ENCODE measurements around the gene RCSD1.

DNA sequence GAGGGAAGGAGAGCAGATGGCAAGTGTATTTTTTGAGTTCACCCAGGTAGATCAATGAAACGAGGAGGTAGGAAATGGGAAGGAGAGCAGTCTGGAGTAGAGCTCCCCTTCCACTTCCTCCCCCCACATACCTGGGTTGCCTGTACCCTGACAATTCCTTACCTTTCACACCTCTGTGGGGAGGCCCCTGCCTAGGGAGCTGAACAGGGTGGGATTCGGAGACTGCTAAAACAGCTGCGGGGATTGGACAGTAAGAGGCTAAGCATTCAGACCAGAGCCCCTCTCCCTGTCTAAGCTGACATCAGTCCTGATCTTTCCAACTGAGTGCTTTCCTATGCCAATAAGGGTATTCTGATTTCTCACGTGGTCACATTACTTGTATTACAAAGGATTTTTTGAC, 14.5 kb downstream of the RCSD1 start:
- TF ChIP-seq, protein P1, sequence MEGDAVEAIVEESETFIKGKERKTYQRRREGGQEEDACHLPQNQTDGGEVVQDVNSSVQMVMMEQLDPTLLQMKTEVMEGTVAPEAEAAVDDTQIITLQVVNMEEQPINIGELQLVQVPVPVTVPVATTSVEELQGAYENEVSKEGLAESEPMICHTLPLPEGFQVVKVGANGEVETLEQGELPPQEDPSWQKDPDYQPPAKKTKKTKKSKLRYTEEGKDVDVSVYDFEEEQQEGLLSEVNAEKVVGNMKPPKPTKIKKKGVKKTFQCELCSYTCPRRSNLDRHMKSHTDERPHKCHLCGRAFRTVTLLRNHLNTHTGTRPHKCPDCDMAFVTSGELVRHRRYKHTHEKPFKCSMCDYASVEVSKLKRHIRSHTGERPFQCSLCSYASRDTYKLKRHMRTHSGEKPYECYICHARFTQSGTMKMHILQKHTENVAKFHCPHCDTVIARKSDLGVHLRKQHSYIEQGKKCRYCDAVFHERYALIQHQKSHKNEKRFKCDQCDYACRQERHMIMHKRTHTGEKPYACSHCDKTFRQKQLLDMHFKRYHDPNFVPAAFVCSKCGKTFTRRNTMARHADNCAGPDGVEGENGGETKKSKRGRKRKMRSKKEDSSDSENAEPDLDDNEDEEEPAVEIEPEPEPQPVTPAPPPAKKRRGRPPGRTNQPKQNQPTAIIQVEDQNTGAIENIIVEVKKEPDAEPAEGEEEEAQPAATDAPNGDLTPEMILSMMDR (IDR thresholded peaks at IDR 0.05; ENCODE audit: low read length), result no peak
- TF ChIP-seq EZH2 (IDR thresholded peaks at IDR 0.05; ENCODE audit: borderline replicate concordance, low read length), result no peak

All from OCI-LY1 (cell line).